Keratinocyte (primary cell): ENCODE results near the gene ALOX5AP.

Source experiments
- CTCF ChIP-seq, 3 experiments: IDR thresholded peaks in 1 of 3; conservative IDR thresholded peaks in 1 of 3; optimal IDR thresholded peaks in 1 of 3; 2 replicates in 2 of 3; 3 replicates in 1 of 3; pipeline versions ENCODE3 to v1.5.1; 2011; ENCODE audit warnings: low read length in 3 of 3, mild to moderate bottlenecking in 3 of 3, moderate library complexity in 2 of 3, control low read depth in 1 of 3, inconsistent platforms in 1 of 3; ENCODE audit not compliant: insufficient read depth in 2 of 3; ENCODE audit errors: extremely low read depth in 1 of 3
- EZH2 ChIP-seq: IDR thresholded peaks from one replicate; pipeline ENCODE4 v1.6.1; 2012; ENCODE audit warnings: inconsistent platforms, mild to moderate bottlenecking, low read length, moderate library complexity

- TF ChIP-seq CTCF (optimal IDR thresholded peaks at IDR 0.05 in 1 of 3, IDR thresholded peaks at IDR 0.05 in 1 of 3, conservative IDR thresholded peaks at IDR 0.05 in 1 of 3; ENCODE audit: extremely low read depth in 1 of 3, insufficient read depth in 2 of 3, low read length in 3 of 3) (no peak), EZH2 (no peak)
Observed at GRCh38 chr13:30725326-30726085, 9.8 kb upstream of the ALOX5AP start.
